H1 (cell line): ENCODE results near the gene WDR93. TPM values are rescaled to one million over a fixed set of nuclear protein-coding genes. Genes with fewer than 3 reads are reported as not detected.

Experiments used
- CTCF ChIA-PET: fragments of 300-600 bp; sonication (Branson Sonifier 250); formaldehyde crosslinking; loops from one replicate; lab custom pipeline; 2021; ENCODE audit not compliant: partially characterized antibody; lab: Charles Lee
- POLR2A ChIA-PET: fragments of 300-600 bp; sonication (Branson Sonifier 250); formaldehyde crosslinking; loops from one replicate; lab custom pipeline; 2021; ENCODE audit warnings: inconsistent platforms; ENCODE audit not compliant: partially characterized antibody; lab: Charles Lee
- DNase-seq, 2 experiments: peaks; one replicate each; pipeline versions ENCODE4 v3.0.0 to v3.0.0-alpha.2; 2010 to 2022; ENCODE audit warnings: low spot score in 2 of 2, low read depth in 1 of 2, mixed read lengths in 1 of 2
- FAIRE-seq: peaks from 2 replicates; lab custom pipeline; 2011; peaks lifted over from hg19 to GRCh38; lab: Jason Lieb, UNC
- H2AFZ ChIP-seq: 2 replicates; pipeline ENCODE4 v1.8.1; 2012; ENCODE audit warnings: low read length, inconsistent platforms
- H2AK5ac ChIP-seq: 2 replicates; pipeline ENCODE4 v1.6.1; 2013; ENCODE audit warnings: low read depth, low read length
- H2BK120ac ChIP-seq: replicated peaks from 2 replicates; pipeline ENCODE3; 2013; ENCODE audit warnings: low read depth, low read length, inconsistent platforms
- H2BK12ac ChIP-seq: 2 replicates; pipeline ENCODE4 v1.6.1; 2013; ENCODE audit warnings: low read depth, low read length
- H2BK15ac ChIP-seq: 2 replicates; pipeline ENCODE4 v1.6.1; 2013; ENCODE audit warnings: low read length
- H2BK20ac ChIP-seq: 2 replicates; pipeline ENCODE4 v1.6.1; 2013; ENCODE audit warnings: low read length
- H2BK5ac ChIP-seq: 2 replicates; pipeline ENCODE4 v1.6.1; 2013; ENCODE audit warnings: low read depth, low read length
- H3K14ac ChIP-seq: 2 replicates; pipeline ENCODE4 v1.6.1; 2013; ENCODE audit warnings: inconsistent platforms; ENCODE audit not compliant: insufficient read length
- H3K18ac ChIP-seq: 2 replicates; pipeline ENCODE4 v1.6.1; 2013; ENCODE audit warnings: low read length; ENCODE audit errors: extremely low read depth
- H3K23ac ChIP-seq: 2 replicates; pipeline ENCODE4 v1.6.1; 2013; ENCODE audit warnings: inconsistent platforms; ENCODE audit not compliant: insufficient read length
- H3K23me2 ChIP-seq: 2 replicates; pipeline ENCODE4 v1.6.1; 2013; ENCODE audit warnings: low read depth, low read length
- H3K27ac ChIP-seq: 2 replicates; pipeline ENCODE4 v1.6.1; 2011; ENCODE audit warnings: low read depth, low read length, inconsistent platforms
- H3K27me3 ChIP-seq, 4 experiments: replicated peaks in 1 of 4; 1 replicate in 1 of 4; 2 replicates in 3 of 4; pipeline versions ENCODE4 v1.6.1 to v1.8.1; 2011 to 2013; ENCODE audit warnings: low read length in 3 of 4, mild to moderate bottlenecking in 3 of 4, inconsistent platforms in 2 of 4, mixed read lengths in 2 of 4, moderate library complexity in 1 of 4; ENCODE audit not compliant: control insufficient read depth in 3 of 4, insufficient read depth in 3 of 4; ENCODE audit errors: extremely low read depth in 1 of 4
- H3K36me3 ChIP-seq, 4 experiments: 2 replicates each; pipeline versions ENCODE4 v1.6.1 to v1.8.1; 2011 to 2013; ENCODE audit warnings: mild to moderate bottlenecking in 4 of 4, low read length in 3 of 4, moderate library complexity in 2 of 4, control low read depth in 1 of 4, inconsistent platforms in 1 of 4; ENCODE audit not compliant: insufficient read depth in 4 of 4, control insufficient read depth in 2 of 4
- H3K4ac ChIP-seq: replicated peaks from 2 replicates; pipeline ENCODE3; 2013; ENCODE audit warnings: low read length, low read depth, mixed read lengths, inconsistent platforms; ENCODE audit not compliant: insufficient read length
- H3K4me1 ChIP-seq, 4 experiments: replicated peaks in 1 of 4; 1 replicate in 1 of 4; 2 replicates in 3 of 4; pipeline versions ENCODE4 v1.6.1 to v1.8.1; 2011 to 2013; ENCODE audit warnings: low read length in 3 of 4, inconsistent platforms in 2 of 4, mixed read lengths in 1 of 4; ENCODE audit not compliant: insufficient read depth in 4 of 4, control insufficient read depth in 3 of 4
- H3K4me2 ChIP-seq, 2 experiments: 2 replicates each; pipeline versions ENCODE4 v1.6.1 to v1.8.1; 2011 to 2013; ENCODE audit warnings: low read depth in 2 of 2, low read length in 2 of 2, control low read depth in 1 of 2, inconsistent platforms in 1 of 2, mild to moderate bottlenecking in 1 of 2; ENCODE audit not compliant: insufficient read depth in 1 of 2
- H3K4me3 ChIP-seq, 4 experiments: fragments of 200-600, 300-600 bp in 1 of 4; sonication (generic), shearing (Covaris generic), sonication (Bioruptor Twin) in 1 of 4; 2 replicates each; pipeline versions ENCODE4 v1.5.1 to v1.8.1; 2011 to 2016; ENCODE audit warnings: low read length in 4 of 4, low read depth in 3 of 4, control low read depth in 2 of 4, inconsistent platforms in 2 of 4, mild to moderate bottlenecking in 2 of 4, mixed read lengths in 1 of 4, moderate library complexity in 1 of 4; ENCODE audit not compliant: insufficient read depth in 2 of 4; ENCODE audit errors: extremely low read depth in 1 of 4
- H3K56ac ChIP-seq: replicated peaks from 2 replicates; pipeline ENCODE3; 2013; ENCODE audit warnings: low read depth, mild to moderate bottlenecking, mixed read lengths, low read length, inconsistent platforms; ENCODE audit not compliant: insufficient read length
- H3K79me1 ChIP-seq: 2 replicates; pipeline ENCODE4 v1.6.1; 2013; ENCODE audit warnings: low read depth, low read length, control low read depth
- H3K79me2 ChIP-seq, 2 experiments: 2 replicates each; pipeline versions ENCODE4 v1.6.1 to v1.8.1; 2012 to 2013; ENCODE audit warnings: low read length in 2 of 2, mild to moderate bottlenecking in 2 of 2, inconsistent platforms in 1 of 2; ENCODE audit not compliant: insufficient read depth in 2 of 2, control insufficient read depth in 1 of 2
- H3K9ac ChIP-seq, 4 experiments: replicated peaks in 1 of 4; 1 replicate in 1 of 4; 2 replicates in 3 of 4; pipeline versions ENCODE4 v1.6.1 to v1.8.1; 2011 to 2013; ENCODE audit warnings: low read depth in 3 of 4, low read length in 3 of 4, control low read depth in 2 of 4, mild to moderate bottlenecking in 2 of 4, moderate library complexity in 2 of 4, inconsistent platforms in 1 of 4; ENCODE audit errors: extremely low read depth in 1 of 4
- H3K9me3 ChIP-seq, 2 experiments: 2 replicates each; pipeline versions ENCODE4 v1.6.1 to v1.8.1; 2012 to 2013; ENCODE audit warnings: mild to moderate bottlenecking in 2 of 2, moderate library complexity in 2 of 2, control low read depth in 1 of 2, inconsistent platforms in 1 of 2, low read depth in 1 of 2, low read length in 1 of 2, mixed read lengths in 1 of 2; ENCODE audit not compliant: insufficient read depth in 2 of 2
- H4K20me1 ChIP-seq, 2 experiments: replicated peaks in 1 of 2; 2 replicates each; pipeline versions ENCODE3 to v1.8.1; 2011 to 2013; ENCODE audit warnings: inconsistent platforms in 2 of 2, low read length in 2 of 2, mild to moderate bottlenecking in 1 of 2; ENCODE audit not compliant: insufficient read depth in 2 of 2, control insufficient read depth in 1 of 2
- H4K5ac ChIP-seq: 2 replicates; pipeline ENCODE4 v1.6.1; 2013; ENCODE audit warnings: low read length, low read depth, mixed read lengths, inconsistent platforms; ENCODE audit not compliant: insufficient read length
- H4K8ac ChIP-seq: 2 replicates; pipeline ENCODE4 v1.8.0; 2013; ENCODE audit warnings: mild to moderate bottlenecking, moderate library complexity, low read length, inconsistent platforms; ENCODE audit not compliant: insufficient read depth; ENCODE audit errors: extremely low read depth
- H4K91ac ChIP-seq: replicated peaks from 2 replicates; pipeline ENCODE3; 2013; ENCODE audit warnings: low read length, mixed read lengths, inconsistent platforms; ENCODE audit not compliant: insufficient read length
- CBX5 ChIP-seq: fragments of 300-800, 300-1000 bp; sonication (generic); IDR thresholded peaks from 2 replicates; pipeline ENCODE4 v1.7.1; 2016; ENCODE audit warnings: antibody characterized with exemption, low read length, low read depth
- CHD2 ChIP-seq: IDR thresholded peaks from 2 replicates; pipeline ENCODE4 v1.6.1; 2012; ENCODE audit warnings: low read length, improper control_type of control experiment
- E2F6 ChIP-seq: IDR thresholded peaks from 2 replicates; pipeline ENCODE4 v1.6.1; 2012; ENCODE audit warnings: inconsistent platforms
- EP300 ChIP-seq, 2 experiments: IDR thresholded peaks; 1 replicate in 1 of 2; 2 replicates in 1 of 2; pipeline ENCODE4 v1.6.1; 2011 to 2012; ENCODE audit warnings: low read depth in 2 of 2, low read length in 2 of 2, mild to moderate bottlenecking in 2 of 2, borderline replicate concordance in 1 of 2, inconsistent platforms in 1 of 2, moderate library complexity in 1 of 2
- GABPA ChIP-seq: IDR thresholded peaks from 2 replicates; pipeline ENCODE4 v1.6.1; 2011; ENCODE audit warnings: mild to moderate bottlenecking, low read length, moderate library complexity, borderline replicate concordance; ENCODE audit not compliant: insufficient read depth
- HDAC6 ChIP-seq: IDR thresholded peaks from one replicate; pipeline ENCODE4 v1.7.1; 2012; ENCODE audit warnings: low read depth, mild to moderate bottlenecking, inconsistent platforms, low read length, moderate library complexity
- RNF2 ChIP-seq: fragments of 200-900, 300-1000 bp; sonication (generic); IDR thresholded peaks from 2 replicates; pipeline ENCODE4 v1.7.1; 2016; ENCODE audit warnings: borderline replicate concordance, low read depth, mild to moderate bottlenecking, antibody characterized with exemption, low read length; ENCODE audit not compliant: poor library complexity, severe bottlenecking; ENCODE audit errors: missing control alignments
- SAP30 ChIP-seq: fragments of 300-600 bp; sonication (generic); IDR thresholded peaks from 2 replicates; pipeline ENCODE4 v1.7.1; 2012; ENCODE audit warnings: low read length, moderate library complexity, mild to moderate bottlenecking, inconsistent platforms; ENCODE audit not compliant: insufficient read depth, insufficient replicate concordance
- SUZ12 ChIP-seq: fragments of 200-600 bp; sonication (generic); IDR thresholded peaks from 2 replicates; pipeline ENCODE4 v1.6.1; 2012; ENCODE audit warnings: mild to moderate bottlenecking, inconsistent platforms, low read length, moderate library complexity, mixed read lengths
- TCF12 ChIP-seq: IDR thresholded peaks from 2 replicates; pipeline ENCODE4 v1.6.1; 2011; ENCODE audit warnings: low read depth, mild to moderate bottlenecking, low read length
- TEAD4 ChIP-seq: IDR thresholded peaks from 2 replicates; pipeline ENCODE4 v1.6.1; 2012; ENCODE audit warnings: low read depth, low read length, inconsistent platforms, mixed read lengths
- YY1 ChIP-seq: IDR thresholded peaks from 2 replicates; pipeline ENCODE4 v1.6.1; 2011; ENCODE audit warnings: low read depth, mild to moderate bottlenecking, low read length
- WGBS, 2 experiments: shearing (Covaris generic) in 1 of 2; methylation state at CpG; one replicate each; pipeline versions ENCODE4 v1.1.6 to v1.1.7; 2013 to 2015; ENCODE audit warnings: low lambda C conversion rate in 2 of 2, mixed read lengths in 2 of 2, inconsistent platforms in 1 of 2, low coverage in 1 of 2, missing lambda C conversion rate in 1 of 2; ENCODE audit not compliant: insufficient replicate concordance in 2 of 2, insufficient coverage in 1 of 2, insufficient read length in 1 of 2; ENCODE audit errors: extremely low coverage in 1 of 2, missing lambda C conversion rate in 1 of 2; 5-methylcytosine and 5-hydroxymethylcytosine counted together
- polyA plus RNA-seq, 7 experiments: library from polyadenylated mRNA; depleted of rRNA in 3 of 7; stranded (reverse) in 5 of 7; unstranded in 2 of 7; fragments of >200 nt in 5 of 7; fragments of 200-250 nt in 2 of 7; gene quantifications; 1 replicate in 5 of 7; 2 replicates in 1 of 7; 4 replicates in 1 of 7; pipeline versions ENCODE4 v1.2.1 to v1.2.3, GENCODE V29; 2011 to 2013; ENCODE audit warnings: missing spikeins in 2 of 7, mixed read lengths in 2 of 7
- total RNA-seq: library from RNA; stranded (reverse); fragmentation: NEBNext Ultra II Directional; extraction: Animal tissue kit (Norgen Biotek cat#: 25700); gene quantifications from 2 replicates; pipeline ENCODE4 v1.2.1, GENCODE V29; 2021

The WDR93 gene
- total and polyA plus RNA-seq, 2 of the 8 experiments (the other 6 are each of a cell fraction or from before 2014, with no cell fraction given) = 0.03 TPM; not detected in 1

- no peak overlapping the region for H3K4me2 ChIP-seq
- H3K27ac ChIP-seq = no peak overlapping the region
- no peak overlapping the region for H2BK20ac ChIP-seq
- no peak overlapping the region for H3K4me3 ChIP-seq
- H3K79me1 ChIP-seq = no peaks in the 10 kb centered on the region
- H3K18ac ChIP-seq = no peak overlapping the region
- peaks cover 0 to 18% (median 11%) of the 10 kb centered on the region in 4 experiments; a peak in 5 of 7 replicates for H3K27me3 ChIP-seq
- H2BK15ac ChIP-seq = no peak overlapping the region
- H3K14ac ChIP-seq = no peak overlapping the region
- FAIRE-seq (no peak), DNase-seq (no peak)
- POLR2A ChIA-PET = no interaction called here
- H2AK5ac ChIP-seq = no peak overlapping the region
- no peak overlapping the region for H2BK120ac ChIP-seq
- H3K23ac ChIP-seq = no peak overlapping the region
- no peaks in the 10 kb centered on the region for H3K9me3 ChIP-seq
- H3K4me1 ChIP-seq = peaks cover 0 to 11% (median 7%) of the 10 kb centered on the region in 4 experiments; a peak in 6 of 7 replicates
- H2BK5ac ChIP-seq = no peak overlapping the region
- no peak overlapping the region for H4K5ac ChIP-seq
- no peaks in the 10 kb centered on the region for H3K79me2 ChIP-seq
- H3K4ac ChIP-seq = no peak overlapping the region
- H2BK12ac ChIP-seq = no peak overlapping the region
- no peak overlapping the region for H3K9ac ChIP-seq
- no peak overlapping the region for H2AFZ ChIP-seq
- H3K56ac ChIP-seq = no peak overlapping the region
- 78% methylated on average over 9 of the region's 9 CpGs; no CpG with 5 or more reads in 1 of the 2 experiments for WGBS, 2 experiments
- no peaks in the 10 kb centered on the region; the same call in 1 of the 2 replicates for H3K23me2 ChIP-seq
- H4K20me1 ChIP-seq = no peaks in the 10 kb centered on the region
- no peaks in the 10 kb centered on the region for H3K36me3 ChIP-seq
- no peak overlapping the region for H4K8ac ChIP-seq
- H4K91ac ChIP-seq = no peak overlapping the region
- CTCF ChIA-PET = interaction anchor here (0.9 to 1.4 kb wide), 2 partner anchors 17 to 69 kb away, joined by 3 to 5 read pairs; no protein-coding TSS in a partner anchor
- no peak for TF ChIP-seq CHD2
- no peak for TF ChIP-seq TCF12
- TF ChIP-seq TEAD4 = no peak
- TF ChIP-seq HDAC6 = no peak
- no peak for TF ChIP-seq GABPA
- no peak for TF ChIP-seq EP300 (IDR thresholded peaks at IDR 0.05; ENCODE audit: borderline replicate concordance in 1 of 2, low read depth in 2 of 2, low read length in 2 of 2)
- TF ChIP-seq CBX5 = no peak
- TF ChIP-seq SUZ12 = no peak
- no peak for TF ChIP-seq RNF2
- no peak for TF ChIP-seq E2F6
- TF ChIP-seq SAP30 = no peak
- no peak for TF ChIP-seq YY1
Observed at GRCh38 chr15:89669309-89669865, 21.2 kb upstream of the WDR93 start.
